Measurements from ENCODE around the gene ZNF770.

The ZNF770 gene

GRCh38 chr15:35019404-35020327, 31.6 kb upstream of the ZNF770 start:
- no peak overlapping the region for H3K4me3 ChIP-seq (ENCODE audit: low read depth, low read length)
- H3K36me3 ChIP-seq (ENCODE audit: control insufficient read depth in 1 of 2, insufficient read depth in 2 of 2, low read length in 2 of 2) = no peaks in the 10 kb centered on the region
- no peak overlapping the region for H3K18ac ChIP-seq (ENCODE audit: low read length)
- peak; percentile 1 to 22 for DNase-seq
- H2AFZ ChIP-seq (ENCODE audit: insufficient read depth, low read length, poor library complexity) = peak overlapping the region; percentile 96
- H3K27me3 ChIP-seq (ENCODE audit: insufficient read depth, low read length) = peaks cover 2% of the 10 kb centered on the region
- no peak overlapping the region for H4K91ac ChIP-seq (ENCODE audit: low read depth, low read length)
- no peak overlapping the region for H4K8ac ChIP-seq (ENCODE audit: low read depth, low read length)
- H3K14ac ChIP-seq (ENCODE audit: low read length) = no peak overlapping the region
- no peak overlapping the region for H3K23ac ChIP-seq (ENCODE audit: low read length)
- no peak overlapping the region for H2BK5ac ChIP-seq (ENCODE audit: low read depth, low read length, poor library complexity)
- no peaks in the 10 kb centered on the region for H3K79me2 ChIP-seq (ENCODE audit: control insufficient read depth, insufficient read depth, low read length, poor library complexity)
- no peak overlapping the region for H3K4ac ChIP-seq (ENCODE audit: low read depth, low read length)
- no peak overlapping the region for H4K12ac ChIP-seq (ENCODE audit: low read depth, low read length)
- H2AK5ac ChIP-seq (ENCODE audit: low read length) = no peak overlapping the region
- H3K27ac ChIP-seq (ENCODE audit: low read depth, low read length) = no peak overlapping the region
- no peak overlapping the region for H3K9ac ChIP-seq (ENCODE audit: low read length)
- H3K9me3 ChIP-seq (ENCODE audit: insufficient read depth, low read depth, low read length) = no peaks in the 10 kb centered on the region
- H3K79me1 ChIP-seq (ENCODE audit: low read length) = no peaks in the 10 kb centered on the region
- WGBS (ENCODE audit: extremely low coverage, insufficient coverage, insufficient read length) = no CpG with 5 or more reads among the region's 6 CpGs
- no peak overlapping the region for H2BK12ac ChIP-seq (ENCODE audit: low read length)
- no peak overlapping the region for H2BK120ac ChIP-seq (ENCODE audit: insufficient read depth, low read length, poor library complexity)
- H3K4me1 ChIP-seq (ENCODE audit: control insufficient read depth in 1 of 2, insufficient read depth in 2 of 2, low read length in 2 of 2) = no peaks in the 10 kb centered on the region
- H3K4me2 ChIP-seq (ENCODE audit: low read length) = no peak overlapping the region

- Histone ChIP-seq H3K4me3 (ENCODE audit: low read depth, low read length) (no peak overlapping the region), H2BK12ac (ENCODE audit: low read length) (no peak overlapping the region), H4K91ac (ENCODE audit: low read depth, low read length) (no peak overlapping the region), H3K4ac (ENCODE audit: low read depth, low read length) (no peak overlapping the region), H2AFZ (ENCODE audit: insufficient read depth, low read length, poor library complexity) (no peak overlapping the region), H4K8ac (ENCODE audit: low read depth, low read length) (no peak overlapping the region), H3K79me1 (ENCODE audit: low read length) (no peaks in the 10 kb centered on the region), H2BK5ac (ENCODE audit: low read depth, low read length, poor library complexity) (no peak overlapping the region), H3K36me3 (ENCODE audit: control insufficient read depth in 1 of 2, insufficient read depth in 2 of 2, low read length in 2 of 2) (no peaks in the 10 kb centered on the region), H3K27me3 (ENCODE audit: insufficient read depth, low read length) (peaks cover 2% of the 10 kb centered on the region), H3K27ac (ENCODE audit: low read depth, low read length) (no peak overlapping the region), H3K4me2 (ENCODE audit: low read length) (no peak overlapping the region), H3K9ac (ENCODE audit: low read length) (no peak overlapping the region), H3K9me3 (ENCODE audit: insufficient read depth, low read depth, low read length) (no peaks in the 10 kb centered on the region), H2BK120ac (ENCODE audit: insufficient read depth, low read length, poor library complexity) (no peak overlapping the region), H4K12ac (ENCODE audit: low read depth, low read length) (no peak overlapping the region), H3K23ac (ENCODE audit: low read length) (no peak overlapping the region), H3K79me2 (ENCODE audit: control insufficient read depth, insufficient read depth, low read length, poor library complexity) (no peaks in the 10 kb centered on the region), H3K14ac (ENCODE audit: low read length) (no peak overlapping the region), H2AK5ac (ENCODE audit: low read length) (no peak overlapping the region), H3K18ac (ENCODE audit: low read length) (no peak overlapping the region), H3K4me1 (ENCODE audit: control insufficient read depth in 1 of 2, insufficient read depth in 2 of 2, low read length in 2 of 2) (no peaks in the 10 kb centered on the region)
- no peak for DNase-seq
Measured at GRCh38 chr15:35014241-35014640, 26.2 kb upstream of the ZNF770 start.

GRCh38 chr15:35013370-35013769, 25.3 kb upstream of the ZNF770 start:
- no peak overlapping the region for H3K23ac ChIP-seq (ENCODE audit: low read length)
- no peak overlapping the region for H3K27ac ChIP-seq (ENCODE audit: low read depth, low read length)
- H3K79me1 ChIP-seq (ENCODE audit: low read length) = no peaks in the 10 kb centered on the region
- H3K14ac ChIP-seq (ENCODE audit: low read length) = no peak overlapping the region
- no peak for DNase-seq
- no peak overlapping the region for H3K9ac ChIP-seq (ENCODE audit: low read length)
- no peaks in the 10 kb centered on the region for H3K4me1 ChIP-seq (ENCODE audit: control insufficient read depth in 1 of 2, insufficient read depth in 2 of 2, low read length in 2 of 2)
- no CpG with 5 or more reads among the region's 4 CpGs for WGBS (ENCODE audit: extremely low coverage, insufficient coverage, insufficient read length)
- H4K12ac ChIP-seq (ENCODE audit: low read depth, low read length) = no peak overlapping the region
- no peak overlapping the region for H2BK5ac ChIP-seq (ENCODE audit: low read depth, low read length, poor library complexity)
- H2AFZ ChIP-seq (ENCODE audit: insufficient read depth, low read length, poor library complexity) = no peak overlapping the region
- peaks cover 2% of the 10 kb centered on the region for H3K27me3 ChIP-seq (ENCODE audit: insufficient read depth, low read length)
- no peak overlapping the region for H3K4me3 ChIP-seq (ENCODE audit: low read depth, low read length)
- H3K4ac ChIP-seq (ENCODE audit: low read depth, low read length) = no peak overlapping the region
- no peak overlapping the region for H3K4me2 ChIP-seq (ENCODE audit: low read length)
- H3K9me3 ChIP-seq (ENCODE audit: insufficient read depth, low read depth, low read length) = no peaks in the 10 kb centered on the region
- H2BK12ac ChIP-seq (ENCODE audit: low read length) = no peak overlapping the region
- H4K8ac ChIP-seq (ENCODE audit: low read depth, low read length) = no peak overlapping the region
- H3K18ac ChIP-seq (ENCODE audit: low read length) = no peak overlapping the region
- H3K36me3 ChIP-seq (ENCODE audit: control insufficient read depth in 1 of 2, insufficient read depth in 2 of 2, low read length in 2 of 2) = no peaks in the 10 kb centered on the region
- no peak overlapping the region for H2AK5ac ChIP-seq (ENCODE audit: low read length)
- H4K91ac ChIP-seq (ENCODE audit: low read depth, low read length) = no peak overlapping the region
- no peaks in the 10 kb centered on the region for H3K79me2 ChIP-seq (ENCODE audit: control insufficient read depth, insufficient read depth, low read length, poor library complexity)
- H2BK120ac ChIP-seq (ENCODE audit: insufficient read depth, low read length, poor library complexity) = no peak overlapping the region

GRCh38 chr15:35007397-35007796, 19.3 kb upstream of the ZNF770 start:
- Histone ChIP-seq H3K4me2 (ENCODE audit: low read length) (no peak overlapping the region), H2BK12ac (ENCODE audit: low read length) (no peak overlapping the region), H4K91ac (ENCODE audit: low read depth, low read length) (no peak overlapping the region), H2AK5ac (ENCODE audit: low read length) (no peak overlapping the region), H3K4ac (ENCODE audit: low read depth, low read length) (no peak overlapping the region), H2AFZ (ENCODE audit: insufficient read depth, low read length, poor library complexity) (no peak overlapping the region), H3K27ac (ENCODE audit: low read depth, low read length) (no peak overlapping the region), H3K9ac (ENCODE audit: low read length) (no peak overlapping the region), H4K8ac (ENCODE audit: low read depth, low read length) (no peak overlapping the region), H3K79me1 (ENCODE audit: low read length) (no peaks in the 10 kb centered on the region), H3K36me3 (ENCODE audit: control insufficient read depth in 1 of 2, insufficient read depth in 2 of 2, low read length in 2 of 2) (no peaks in the 10 kb centered on the region), H3K79me2 (ENCODE audit: control insufficient read depth, insufficient read depth, low read length, poor library complexity) (no peaks in the 10 kb centered on the region), H3K14ac (ENCODE audit: low read length) (no peak overlapping the region), H4K12ac (ENCODE audit: low read depth, low read length) (no peak overlapping the region), H2BK120ac (ENCODE audit: insufficient read depth, low read length, poor library complexity) (no peak overlapping the region), H3K27me3 (ENCODE audit: insufficient read depth, low read length) (no peaks in the 10 kb centered on the region), H2BK5ac (ENCODE audit: low read depth, low read length, poor library complexity) (no peak overlapping the region), H3K18ac (ENCODE audit: low read length) (no peak overlapping the region), H3K23ac (ENCODE audit: low read length) (no peak overlapping the region), H3K4me1 (ENCODE audit: control insufficient read depth in 1 of 2, insufficient read depth in 2 of 2, low read length in 2 of 2) (no peaks in the 10 kb centered on the region), H3K9me3 (ENCODE audit: insufficient read depth, low read depth, low read length) (no peaks in the 10 kb centered on the region), H3K4me3 (ENCODE audit: low read depth, low read length) (no peak overlapping the region)
- no peak for DNase-seq
- no CpG with 5 or more reads among the region's 2 CpGs for WGBS (ENCODE audit: extremely low coverage, insufficient coverage, insufficient read length)
